ENCODE data around the gene SMURF2. TPM values are rescaled to one million over a fixed set of nuclear protein-coding genes. Genes with fewer than 3 reads are reported as not detected.
A peak's percentile ranks its signal among the peaks of the same experiment; 100 is the strongest.
"Not testable (repeated sequence)": the region's sequence is repeated elsewhere in the genome, so short reads cannot be mapped to it uniquely, and the experiment has no call there.

SMURF2 gene
- polyA plus RNA-seq, 2 of the 4 experiments (the other 2 are of a cell fraction), result 16.7 to 26.3 TPM

- WGBS (ENCODE audit: missing lambda C conversion rate), result 3% methylated on average over 11 of the region's 11 CpGs
- Histone ChIP-seq H3K4me2 (peak overlapping the region; percentile 75), H3K4me3 (peak overlapping the region; percentile 92), H3K4me1 (peaks cover 54% of the 10 kb centered on the region), H3K27ac (peak overlapping the region; percentile 92 to 94)
- H3K9me3 ChIP-seq, FAIRE-seq: not testable (repeated sequence)
- DNase-seq (ENCODE audit: low read depth in 1 of 2, low spot score in 1 of 2) (peak; percentile 61 to 69), ATAC-seq (peak in 1 of 2 experiments; percentile 39; a peak in 3 of 6 replicates)
- peak; percentile 63 for TF ChIP-seq MAFK (IDR thresholded peaks at IDR 0.05; ENCODE audit: partially characterized antibody)
- ChIA-PET POLR2A (interaction anchor here (2.7 kb wide), 1 partner anchor 154 kb away, joined by 20 read pairs; the partner anchor contains the start of genes CEP95 and DDX5), CTCF (interaction anchor here (0.5 kb wide), 1 partner anchor 12 kb away, joined by 3 read pairs; no protein-coding TSS in a partner anchor)
Measured at GRCh38 chr17:64660195-64660977, 1.7 kb downstream of the SMURF2 start.

DNA sequence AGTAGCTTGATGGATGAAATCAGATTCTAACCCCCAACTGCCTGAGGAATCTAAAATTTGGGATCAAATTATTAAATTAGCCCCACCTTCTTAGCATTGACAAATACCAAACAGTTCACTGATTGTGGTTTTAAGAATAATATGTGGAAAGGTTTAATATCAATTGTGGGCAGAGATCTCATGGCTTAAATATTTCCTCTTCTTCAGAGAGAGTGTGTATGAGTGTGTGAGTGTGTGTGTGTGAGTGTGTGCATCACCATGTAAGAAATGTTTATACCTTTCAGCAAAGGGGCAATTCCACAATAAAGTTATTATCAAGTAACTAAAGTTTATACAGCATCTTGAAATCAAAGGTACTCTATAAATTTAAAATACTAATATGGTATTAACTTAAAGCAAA, 3.2 kb downstream of the SMURF2 start:
- H3K9me3 ChIP-seq, result peaks cover 10% of the 10 kb centered on the region
- ATAC-seq (no peak), FAIRE-seq (no peak), DNase-seq (ENCODE audit: low read depth in 1 of 2, low spot score in 1 of 2) (peak in 1 of 2 experiments; percentile 39)
- peaks cover 43% of the 10 kb centered on the region for H3K4me1 ChIP-seq
- no peak overlapping the region for H3K27ac ChIP-seq
- no peak for TF ChIP-seq ZSCAN20 (CRISPR knock-in tag; IDR thresholded peaks at IDR 0.05)
- no peak overlapping the region for H3K4me3 ChIP-seq
- POLR2A ChIA-PET, result no interaction called here
- peak overlapping the region; percentile 75 for H3K4me2 ChIP-seq
- CTCF ChIA-PET, result interaction anchor here (1.8 kb wide), 1 partner anchor 10 kb away, joined by 12 read pairs; no protein-coding TSS in a partner anchor

GRCh38 chr17:64657610-64658125, 4.4 kb downstream of the SMURF2 start:
- CTCF ChIA-PET, result interaction anchor here (1.2 to 2.2 kb wide), 4 partner anchors 9 to 80 kb away, joined by 4 to 12 read pairs (median 8); no protein-coding TSS in a partner anchor
- FAIRE-seq, result no peak
- no peak for DNase-seq (ENCODE audit: low read depth in 1 of 2, low spot score in 1 of 2)
- Histone ChIP-seq H3K27ac (peak overlapping the region in 1 of 2 experiments; percentile 15; a peak in 1 of 6 replicates), H3K9me3 (peaks cover 10% of the 10 kb centered on the region), H3K4me2 (peak overlapping the region; percentile 75; the same call in 1 of the 3 replicates), H3K4me3 (no peak overlapping the region), H3K4me1 (peaks cover 40% of the 10 kb centered on the region)
- ATAC-seq, result no peak
- POLR2A ChIA-PET, result interaction anchor here (1.3 kb wide), 1 partner anchor 8 kb away, joined by 3 read pairs; no protein-coding TSS in a partner anchor
- no peak for TF ChIP-seq TFCP2L1 (CRISPR knock-in tag; IDR thresholded peaks at IDR 0.05)
- TF ChIP-seq, protein P1, sequence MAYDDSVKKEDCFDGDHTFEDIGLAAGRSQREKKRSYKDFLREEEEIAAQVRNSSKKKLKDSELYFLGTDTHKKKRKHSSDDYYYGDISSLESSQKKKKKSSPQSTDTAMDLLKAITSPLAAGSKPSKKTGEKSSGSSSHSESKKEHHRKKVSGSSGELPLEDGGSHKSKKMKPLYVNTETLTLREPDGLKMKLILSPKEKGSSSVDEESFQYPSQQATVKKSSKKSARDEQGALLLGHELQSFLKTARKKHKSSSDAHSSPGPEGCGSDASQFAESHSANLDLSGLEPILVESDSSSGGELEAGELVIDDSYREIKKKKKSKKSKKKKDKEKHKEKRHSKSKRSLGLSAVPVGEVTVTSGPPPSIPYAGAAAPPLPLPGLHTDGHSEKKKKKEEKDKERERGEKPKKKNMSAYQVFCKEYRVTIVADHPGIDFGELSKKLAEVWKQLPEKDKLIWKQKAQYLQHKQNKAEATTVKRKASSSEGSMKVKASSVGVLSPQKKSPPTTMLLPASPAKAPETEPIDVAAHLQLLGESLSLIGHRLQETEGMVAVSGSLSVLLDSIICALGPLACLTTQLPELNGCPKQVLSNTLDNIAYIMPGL (CRISPR knock-in tag; IDR thresholded peaks at IDR 0.05; ENCODE audit: borderline replicate concordance), result no peak
- TF ChIP-seq JUN (IDR thresholded peaks at IDR 0.05), result no peak
- TF ChIP-seq HDAC2 (IDR thresholded peaks at IDR 0.05), result no peak
- TF ChIP-seq USF2 (IDR thresholded peaks at IDR 0.05), result no peak
- TF ChIP-seq ZNF302 (CRISPR knock-in tag; IDR thresholded peaks at IDR 0.05), result no peak
- no peak for TF ChIP-seq GATA3 (IDR thresholded peaks at IDR 0.05; ENCODE audit: borderline replicate concordance)
- no peak for TF ChIP-seq FOSB (CRISPR knock-in tag; IDR thresholded peaks at IDR 0.05)
- TF ChIP-seq MAFK (IDR thresholded peaks at IDR 0.05; ENCODE audit: partially characterized antibody), result no peak
- no peak for TF ChIP-seq POLR2AphosphoS2 (conservative IDR thresholded peaks at IDR 0.05; ENCODE audit: low read length)
- no peak for TF ChIP-seq ZC3H11A (IDR thresholded peaks at IDR 0.05)
- TF ChIP-seq FOXS1 (CRISPR knock-in tag; IDR thresholded peaks at IDR 0.05), result no peak
- 82% methylated on average over 6 of the region's 6 CpGs for WGBS (ENCODE audit: missing lambda C conversion rate)

GRCh38 chr17:64655704-64656103, 6.4 kb downstream of the SMURF2 start:
- POLR2A ChIA-PET, result no interaction called here
- no peak for DNase-seq (ENCODE audit: low read depth in 1 of 2, low spot score in 1 of 2)
- CTCF ChIA-PET, result interaction anchor here (0.6 to 2.2 kb wide), 4 partner anchors 9 to 174 kb away, joined by 3 to 5 read pairs (median 4); partner anchors contain the start of gene POLG2
- WGBS (ENCODE audit: missing lambda C conversion rate), result 95% methylated on average over 2 of the region's 2 CpGs
- Histone ChIP-seq H3K4me3 (no peak overlapping the region), H3K4me2 (no peak overlapping the region), H3K27ac (no peak overlapping the region), H3K9me3 (peaks cover 10% of the 10 kb centered on the region), H3K4me1 (peaks cover 49% of the 10 kb centered on the region)
- FAIRE-seq, result no peak
- TF ChIP-seq HEYL (CRISPR knock-in tag; IDR thresholded peaks at IDR 0.05) (no peak), EHMT2 (IDR thresholded peaks at IDR 0.05; ENCODE audit: low read depth) (no peak), KDM1A (IDR thresholded peaks at IDR 0.05; ENCODE audit: low read depth) (peak; percentile 97), CHD4 (IDR thresholded peaks at IDR 0.05; ENCODE audit: borderline replicate concordance) (peak; percentile 98), NR3C1 (IDR thresholded peaks at IDR 0.05) (no peak), HDAC2 (IDR thresholded peaks at IDR 0.05) (peak; percentile 95; the same call in 1 of the 2 replicates)
- no peak for ATAC-seq
